Neural progenitor cell (in vitro differentiated cells): ENCODE measurements around the gene C2CD5.

Experiments
- CTCF ChIP-seq: fragments of 200-600 bp; sonication (generic); IDR thresholded peaks from 2 replicates; pipeline ENCODE4 v1.5.1; 2017; ENCODE audit warnings: antibody characterized with exemption, mild to moderate bottlenecking
- EZH2 ChIP-seq: fragments of 200-600 bp; sonication (generic); IDR thresholded peaks from 2 replicates; pipeline ENCODE4 v1.6.1; 2017; ENCODE audit warnings: antibody characterized with exemption, mild to moderate bottlenecking, moderate library complexity

GRCh38 chr12:22477166-22477893, 67.0 kb downstream of the C2CD5 start:
- TF ChIP-seq EZH2: no peak
- no peak for TF ChIP-seq CTCF
